ENCODE measurements around the gene FXYD5. TPM values are rescaled to one million over a fixed set of nuclear protein-coding genes. Genes with fewer than 3 reads are reported as not detected.

Gene FXYD5
- total and polyA plus RNA-seq, 10 of the 15 experiments (the other 5 are each of a cell fraction or from before 2014, with no cell fraction given): 30.0 to 159 (median 93.9) TPM

DNA sequence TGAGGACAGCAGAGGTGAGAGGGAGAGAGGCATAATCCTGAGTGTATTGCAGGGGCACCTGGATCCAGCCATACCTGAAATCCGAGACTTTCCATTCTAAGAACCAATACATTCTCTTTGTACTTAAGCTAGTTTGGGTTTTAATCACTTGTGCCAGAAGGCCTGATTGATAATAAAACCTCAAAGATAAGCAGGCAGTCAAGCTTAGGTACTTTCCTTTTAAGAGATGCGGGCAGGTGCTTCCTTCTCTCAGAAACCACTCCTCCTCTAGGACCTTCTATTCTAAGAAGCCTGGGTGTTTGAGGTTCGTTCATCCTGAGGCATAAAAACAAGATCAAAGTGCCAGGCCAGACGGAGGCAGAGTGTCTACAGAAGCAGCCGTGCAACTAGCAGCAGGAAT, 51.8 kb downstream of the FXYD5 start (continued):
- TF ChIP-seq, protein P1, sequence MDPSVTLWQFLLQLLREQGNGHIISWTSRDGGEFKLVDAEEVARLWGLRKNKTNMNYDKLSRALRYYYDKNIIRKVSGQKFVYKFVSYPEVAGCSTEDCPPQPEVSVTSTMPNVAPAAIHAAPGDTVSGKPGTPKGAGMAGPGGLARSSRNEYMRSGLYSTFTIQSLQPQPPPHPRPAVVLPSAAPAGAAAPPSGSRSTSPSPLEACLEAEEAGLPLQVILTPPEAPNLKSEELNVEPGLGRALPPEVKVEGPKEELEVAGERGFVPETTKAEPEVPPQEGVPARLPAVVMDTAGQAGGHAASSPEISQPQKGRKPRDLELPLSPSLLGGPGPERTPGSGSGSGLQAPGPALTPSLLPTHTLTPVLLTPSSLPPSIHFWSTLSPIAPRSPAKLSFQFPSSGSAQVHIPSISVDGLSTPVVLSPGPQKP (IDR thresholded peaks at IDR 0.05; ENCODE audit: low read depth, low read length): no peak
- no peak for TF ChIP-seq HDGF (IDR thresholded peaks at IDR 0.05)
- TF ChIP-seq MEF2A (IDR thresholded peaks at IDR 0.05; ENCODE audit: insufficient read depth, low read depth, low read length): no peak
- TF ChIP-seq WRNIP1 (IDR thresholded peaks at IDR 0.05; ENCODE audit: borderline replicate concordance, low read depth, low read length): no peak
- TF ChIP-seq, protein P2, sequence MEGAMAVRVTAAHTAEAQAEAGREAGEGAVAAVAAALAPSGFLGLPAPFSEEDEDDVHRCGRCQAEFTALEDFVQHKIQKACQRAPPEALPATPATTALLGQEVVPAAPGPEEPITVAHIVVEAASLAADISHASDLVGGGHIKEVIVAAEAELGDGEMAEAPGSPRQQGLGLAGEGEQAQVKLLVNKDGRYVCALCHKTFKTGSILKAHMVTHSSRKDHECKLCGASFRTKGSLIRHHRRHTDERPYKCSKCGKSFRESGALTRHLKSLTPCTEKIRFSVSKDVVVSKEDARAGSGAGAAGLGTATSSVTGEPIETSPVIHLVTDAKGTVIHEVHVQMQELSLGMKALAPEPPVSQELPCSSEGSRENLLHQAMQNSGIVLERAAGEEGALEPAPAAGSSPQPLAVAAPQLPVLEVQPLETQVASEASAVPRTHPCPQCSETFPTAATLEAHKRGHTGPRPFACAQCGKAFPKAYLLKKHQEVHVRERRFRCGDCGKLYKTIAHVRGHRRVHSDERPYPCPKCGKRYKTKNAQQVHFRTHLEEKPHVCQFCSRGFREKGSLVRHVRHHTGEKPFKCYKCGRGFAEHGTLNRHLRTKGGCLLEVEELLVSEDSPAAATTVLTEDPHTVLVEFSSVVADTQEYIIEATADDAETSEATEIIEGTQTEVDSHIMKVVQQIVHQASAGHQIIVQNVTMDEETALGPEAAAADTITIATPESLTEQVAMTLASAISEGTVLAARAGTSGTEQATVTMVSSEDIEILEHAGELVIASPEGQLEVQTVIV (IDR thresholded peaks at IDR 0.05; ENCODE audit: borderline replicate concordance, partially characterized antibody): no peak
- TF ChIP-seq, protein P3, sequence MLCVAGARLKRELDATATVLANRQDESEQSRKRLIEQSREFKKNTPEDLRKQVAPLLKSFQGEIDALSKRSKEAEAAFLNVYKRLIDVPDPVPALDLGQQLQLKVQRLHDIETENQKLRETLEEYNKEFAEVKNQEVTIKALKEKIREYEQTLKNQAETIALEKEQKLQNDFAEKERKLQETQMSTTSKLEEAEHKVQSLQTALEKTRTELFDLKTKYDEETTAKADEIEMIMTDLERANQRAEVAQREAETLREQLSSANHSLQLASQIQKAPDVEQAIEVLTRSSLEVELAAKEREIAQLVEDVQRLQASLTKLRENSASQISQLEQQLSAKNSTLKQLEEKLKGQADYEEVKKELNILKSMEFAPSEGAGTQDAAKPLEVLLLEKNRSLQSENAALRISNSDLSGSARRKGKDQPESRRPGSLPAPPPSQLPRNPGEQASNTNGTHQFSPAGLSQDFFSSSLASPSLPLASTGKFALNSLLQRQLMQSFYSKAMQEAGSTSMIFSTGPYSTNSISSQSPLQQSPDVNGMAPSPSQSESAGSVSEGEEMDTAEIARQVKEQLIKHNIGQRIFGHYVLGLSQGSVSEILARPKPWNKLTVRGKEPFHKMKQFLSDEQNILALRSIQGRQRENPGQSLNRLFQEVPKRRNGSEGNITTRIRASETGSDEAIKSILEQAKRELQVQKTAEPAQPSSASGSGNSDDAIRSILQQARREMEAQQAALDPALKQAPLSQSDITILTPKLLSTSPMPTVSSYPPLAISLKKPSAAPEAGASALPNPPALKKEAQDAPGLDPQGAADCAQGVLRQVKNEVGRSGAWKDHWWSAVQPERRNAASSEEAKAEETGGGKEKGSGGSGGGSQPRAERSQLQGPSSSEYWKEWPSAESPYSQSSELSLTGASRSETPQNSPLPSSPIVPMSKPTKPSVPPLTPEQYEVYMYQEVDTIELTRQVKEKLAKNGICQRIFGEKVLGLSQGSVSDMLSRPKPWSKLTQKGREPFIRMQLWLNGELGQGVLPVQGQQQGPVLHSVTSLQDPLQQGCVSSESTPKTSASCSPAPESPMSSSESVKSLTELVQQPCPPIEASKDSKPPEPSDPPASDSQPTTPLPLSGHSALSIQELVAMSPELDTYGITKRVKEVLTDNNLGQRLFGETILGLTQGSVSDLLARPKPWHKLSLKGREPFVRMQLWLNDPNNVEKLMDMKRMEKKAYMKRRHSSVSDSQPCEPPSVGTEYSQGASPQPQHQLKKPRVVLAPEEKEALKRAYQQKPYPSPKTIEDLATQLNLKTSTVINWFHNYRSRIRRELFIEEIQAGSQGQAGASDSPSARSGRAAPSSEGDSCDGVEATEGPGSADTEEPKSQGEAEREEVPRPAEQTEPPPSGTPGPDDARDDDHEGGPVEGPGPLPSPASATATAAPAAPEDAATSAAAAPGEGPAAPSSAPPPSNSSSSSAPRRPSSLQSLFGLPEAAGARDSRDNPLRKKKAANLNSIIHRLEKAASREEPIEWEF (IDR thresholded peaks at IDR 0.05; ENCODE audit: insufficient replicate concordance, low read depth, low read length): peak; percentile 14
- peak; percentile 92 for TF ChIP-seq SMARCA5 (IDR thresholded peaks at IDR 0.05)
- no peak for TF ChIP-seq CHD2 (IDR thresholded peaks at IDR 0.05; ENCODE audit: borderline replicate concordance, low read depth, low read length)
- no peak for TF ChIP-seq SRF (IDR thresholded peaks at IDR 0.05; ENCODE audit: low read depth in 2 of 2, low read length in 2 of 2)
- no peak for TF ChIP-seq SMAD1 (IDR thresholded peaks at IDR 0.05; ENCODE audit: low read depth, partially characterized antibody)
- TF ChIP-seq FOXM1 (IDR thresholded peaks at IDR 0.05; ENCODE audit: low read depth, low read length): no peak
- TF ChIP-seq BHLHE40 (IDR thresholded peaks at IDR 0.05; ENCODE audit: borderline replicate concordance in 1 of 2, low read depth in 2 of 2, low read length in 1 of 2): no peak; a peak in 1 of 4 replicates
- TF ChIP-seq PAX5 (IDR thresholded peaks at IDR 0.05; ENCODE audit: borderline replicate concordance, low read depth, low read length): no peak
- TF ChIP-seq JUNB (IDR thresholded peaks at IDR 0.05): peak; percentile 64; the same call in 1 of the 2 replicates
- TF ChIP-seq, protein P4, sequence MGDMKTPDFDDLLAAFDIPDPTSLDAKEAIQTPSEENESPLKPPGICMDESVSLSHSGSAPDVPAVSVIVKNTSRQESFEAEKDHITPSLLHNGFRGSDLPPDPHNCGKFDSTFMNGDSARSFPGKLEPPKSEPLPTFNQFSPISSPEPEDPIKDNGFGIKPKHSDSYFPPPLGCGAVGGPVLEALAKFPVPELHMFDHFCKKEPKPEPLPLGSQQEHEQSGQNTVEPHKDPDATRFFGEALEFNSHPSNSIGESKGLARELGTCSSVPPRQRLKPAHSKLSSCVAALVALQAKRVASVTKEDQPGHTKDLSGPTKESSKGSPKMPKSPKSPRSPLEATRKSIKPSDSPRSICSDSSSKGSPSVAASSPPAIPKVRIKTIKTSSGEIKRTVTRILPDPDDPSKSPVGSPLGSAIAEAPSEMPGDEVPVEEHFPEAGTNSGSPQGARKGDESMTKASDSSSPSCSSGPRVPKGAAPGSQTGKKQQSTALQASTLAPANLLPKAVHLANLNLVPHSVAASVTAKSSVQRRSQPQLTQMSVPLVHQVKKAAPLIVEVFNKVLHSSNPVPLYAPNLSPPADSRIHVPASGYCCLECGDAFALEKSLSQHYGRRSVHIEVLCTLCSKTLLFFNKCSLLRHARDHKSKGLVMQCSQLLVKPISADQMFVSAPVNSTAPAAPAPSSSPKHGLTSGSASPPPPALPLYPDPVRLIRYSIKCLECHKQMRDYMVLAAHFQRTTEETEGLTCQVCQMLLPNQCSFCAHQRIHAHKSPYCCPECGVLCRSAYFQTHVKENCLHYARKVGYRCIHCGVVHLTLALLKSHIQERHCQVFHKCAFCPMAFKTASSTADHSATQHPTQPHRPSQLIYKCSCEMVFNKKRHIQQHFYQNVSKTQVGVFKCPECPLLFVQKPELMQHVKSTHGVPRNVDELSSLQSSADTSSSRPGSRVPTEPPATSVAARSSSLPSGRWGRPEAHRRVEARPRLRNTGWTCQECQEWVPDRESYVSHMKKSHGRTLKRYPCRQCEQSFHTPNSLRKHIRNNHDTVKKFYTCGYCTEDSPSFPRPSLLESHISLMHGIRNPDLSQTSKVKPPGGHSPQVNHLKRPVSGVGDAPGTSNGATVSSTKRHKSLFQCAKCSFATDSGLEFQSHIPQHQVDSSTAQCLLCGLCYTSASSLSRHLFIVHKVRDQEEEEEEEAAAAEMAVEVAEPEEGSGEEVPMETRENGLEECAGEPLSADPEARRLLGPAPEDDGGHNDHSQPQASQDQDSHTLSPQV (IDR thresholded peaks at IDR 0.05): no peak
- no peak for TF ChIP-seq MXI1 (IDR thresholded peaks at IDR 0.05; ENCODE audit: low read depth, low read length)
- TF ChIP-seq YBX1 (IDR thresholded peaks at IDR 0.05): no peak
- TF ChIP-seq HDAC2 (IDR thresholded peaks at IDR 0.05): no peak

Data from GM12878 (cell line).